Adrenal gland (tissue), 12 donors: Measurements from ENCODE around the gene MAML2. TPM values are rescaled to one million over a fixed set of nuclear protein-coding genes. Genes with fewer than 3 reads are reported as not detected.

Experiments used
- DNase-seq, 7 donors: peaks; one replicate each; pipeline ENCODE4 v3.0.0-alpha.2; 2019 to 2020
- H3K27ac ChIP-seq, 5 donors: fragments of 200-600 bp; sonication (generic) in 4 of 5; 1 replicate in 3 of 5; 2 replicates in 2 of 5; pipeline versions ENCODE4 v1.5.1 to v1.8.0; 2016 to 2020; ENCODE audit warnings: mild to moderate bottlenecking in 1 of 5
- H3K27me3 ChIP-seq: fragments of 200-600 bp; 2 replicates; pipeline ENCODE4 v1.8.0; 2021
- H3K36me3 ChIP-seq, 2 donors: fragments of 200-600 bp; replicated peaks in 1 of 2; 1 replicate in 1 of 2; 2 replicates in 1 of 2; pipeline versions ENCODE4 v1.5.1 to v1.8.0; 2018 to 2022
- H3K4me1 ChIP-seq, 2 donors: fragments of 200-600 bp; replicated peaks in 1 of 2; 1 replicate in 1 of 2; 2 replicates in 1 of 2; pipeline versions ENCODE4 v1.5.1 to v1.8.0; 2018 to 2021
- H3K4me3 ChIP-seq, 4 donors: fragments of 200-600 bp; sonication (generic) in 3 of 4; one replicate each; pipeline ENCODE4 v1.5.1; 2016 to 2018
- H3K9me3 ChIP-seq, 3 donors: fragments of 200-600 bp; sonication (generic) in 1 of 3; replicated peaks in 1 of 3; 1 replicate in 2 of 3; 2 replicates in 1 of 3; pipeline versions ENCODE4 v1.5.1 to v1.8.0; 2016 to 2021
- POLR2A ChIP-seq, 2 donors: fragments of 450-650 bp; IDR thresholded peaks; one replicate each; pipeline ENCODE4 v1.6.1; 2017; ENCODE audit warnings: antibody characterized with exemption in 2 of 2, mild to moderate bottlenecking in 2 of 2, moderate library complexity in 1 of 2
- WGBS, 4 donors: extraction: QIAGEN DNeasy Blood & Tissue Kit in 2 of 4; methylation state at CpG; one replicate each; pipeline versions ENCODE4 v1.1.5 to v1.1.7; 2013 to 2017; 5-methylcytosine and 5-hydroxymethylcytosine counted together
- intact Hi-C, 2 donors: fragments of 100-400 bp; cut with DNase I; formaldehyde crosslinking; loops; one replicate each; pipeline versions ENCODE4 v1.14.1 to v1.15.0; 2022 to 2023
- polyA plus RNA-seq, 3 donors: library from polyadenylated mRNA; stranded (reverse); fragments of 200-250 nt in 2 of 3; fragments of 350-450 nt in 1 of 3; fragmentation: Illumina TruSeq in 1 of 3; extraction: RNeasy Lipid Tissue Mini Kit (QIAGEN cat#74804) in 1 of 3; gene quantifications; one replicate each; pipeline ENCODE4 v1.2.3, GENCODE V29; 2013 to 2014
- total RNA-seq, 9 donors: library from RNA; depleted of rRNA in 4 of 9; stranded (reverse); fragments of >200 nt in 4 of 9; fragments of 120-200 nt in 1 of 9; fragmentation: NEBNext Ultra II Directional in 1 of 9; extraction: Animal tissue kit (Norgen Biotek cat#: 25700) in 1 of 9; gene quantifications; one replicate each; pipeline versions ENCODE4 v1.1.0 to v1.2.4, GENCODE V29; 2013 to 2023
- TF ChIP-seq, protein P1 (sequence below), 6 experiments: fragments of 450-650 bp in 4 of 6; fragments of 200-600 bp in 2 of 6; sonication (generic) in 1 of 6; IDR thresholded peaks; 1 replicate in 5 of 6; 2 replicates in 1 of 6; pipeline versions ENCODE4 v1.5.1 to v1.8.0; 2016 to 2021; ENCODE audit warnings: antibody characterized with exemption in 6 of 6, mild to moderate bottlenecking in 2 of 6, moderate library complexity in 1 of 6
- donor health status: healthy with polysubstance abuse.
- donor health status: Bipolar disorder and iron deficiency.
- donor health status: DM: yes; HTN: yes; CAD: no.
- donor health status: DM: no; HTN: no; CAD: no.
- donor health status: DM: no; HTN: no; CAD: no.
- donor health status: DM: yes; HTN: yes; CAD: no.

Gene MAML2
- total and polyA plus RNA-seq, 12 donors, result 1.4 to 19.4 (median 7.6) TPM

DNA sequence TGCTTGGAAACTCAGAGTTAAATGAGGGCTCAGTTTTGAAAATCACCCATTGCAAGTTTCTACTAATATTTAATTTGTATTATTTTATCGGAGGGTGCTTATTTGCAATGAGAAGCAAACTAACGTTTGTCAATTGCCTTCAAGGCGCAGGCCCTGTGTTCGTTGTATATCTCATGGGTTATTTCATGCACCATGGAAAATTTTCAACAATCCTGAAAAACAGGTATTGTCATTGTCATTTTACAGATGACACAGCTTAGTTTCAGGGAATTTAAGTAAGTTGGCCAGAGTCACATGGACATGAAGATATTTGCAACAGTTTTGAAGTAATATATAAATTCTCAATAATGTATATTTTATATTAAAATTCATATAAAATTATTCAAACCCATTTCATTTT is 261.4 kb downstream of the MAML2 start:
- intact Hi-C loops, result no loop called here
- H3K36me3 ChIP-seq, result no peaks in the 10 kb centered on the region
- H3K9me3 ChIP-seq, result no peaks in the 10 kb centered on the region
- no peak overlapping the region for H3K4me3 ChIP-seq
- H3K27me3 ChIP-seq, result no peaks in the 10 kb centered on the region
- TF ChIP-seq, protein P1, sequence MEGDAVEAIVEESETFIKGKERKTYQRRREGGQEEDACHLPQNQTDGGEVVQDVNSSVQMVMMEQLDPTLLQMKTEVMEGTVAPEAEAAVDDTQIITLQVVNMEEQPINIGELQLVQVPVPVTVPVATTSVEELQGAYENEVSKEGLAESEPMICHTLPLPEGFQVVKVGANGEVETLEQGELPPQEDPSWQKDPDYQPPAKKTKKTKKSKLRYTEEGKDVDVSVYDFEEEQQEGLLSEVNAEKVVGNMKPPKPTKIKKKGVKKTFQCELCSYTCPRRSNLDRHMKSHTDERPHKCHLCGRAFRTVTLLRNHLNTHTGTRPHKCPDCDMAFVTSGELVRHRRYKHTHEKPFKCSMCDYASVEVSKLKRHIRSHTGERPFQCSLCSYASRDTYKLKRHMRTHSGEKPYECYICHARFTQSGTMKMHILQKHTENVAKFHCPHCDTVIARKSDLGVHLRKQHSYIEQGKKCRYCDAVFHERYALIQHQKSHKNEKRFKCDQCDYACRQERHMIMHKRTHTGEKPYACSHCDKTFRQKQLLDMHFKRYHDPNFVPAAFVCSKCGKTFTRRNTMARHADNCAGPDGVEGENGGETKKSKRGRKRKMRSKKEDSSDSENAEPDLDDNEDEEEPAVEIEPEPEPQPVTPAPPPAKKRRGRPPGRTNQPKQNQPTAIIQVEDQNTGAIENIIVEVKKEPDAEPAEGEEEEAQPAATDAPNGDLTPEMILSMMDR (IDR thresholded peaks at IDR 0.05), result no peak
- no peak for TF ChIP-seq POLR2A (IDR thresholded peaks at IDR 0.05)
- 71 to 90% (median 89%) methylated on average over 4 of the region's 4 CpGs for WGBS, 4 donors
- no peak for DNase-seq
- no peak overlapping the region for H3K27ac ChIP-seq
- no peaks in the 10 kb centered on the region for H3K4me1 ChIP-seq

DNA sequence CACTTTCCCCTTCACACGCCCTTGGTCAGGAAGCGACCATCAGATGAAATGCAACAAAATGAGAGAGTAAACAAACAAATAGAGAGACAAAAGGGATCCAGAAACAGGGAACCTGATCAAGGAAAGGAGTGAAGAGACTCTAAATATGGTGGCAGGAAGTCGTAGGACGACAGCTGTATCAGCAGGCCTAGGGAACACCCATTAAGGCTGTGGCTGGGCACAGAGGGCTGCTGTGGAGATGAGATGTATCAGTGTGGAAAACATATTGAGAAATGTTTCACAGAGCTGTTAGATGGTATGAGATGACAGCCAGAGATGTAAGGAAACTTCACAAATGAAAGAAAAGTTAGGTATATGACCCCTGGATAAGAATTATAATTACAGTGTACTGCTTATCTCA is 263.3 kb downstream of the MAML2 start:
- TF ChIP-seq, protein P1 (IDR thresholded peaks at IDR 0.05), result no peak
- TF ChIP-seq POLR2A (IDR thresholded peaks at IDR 0.05), result no peak
- intact Hi-C loops, result no loop called here

DNA sequence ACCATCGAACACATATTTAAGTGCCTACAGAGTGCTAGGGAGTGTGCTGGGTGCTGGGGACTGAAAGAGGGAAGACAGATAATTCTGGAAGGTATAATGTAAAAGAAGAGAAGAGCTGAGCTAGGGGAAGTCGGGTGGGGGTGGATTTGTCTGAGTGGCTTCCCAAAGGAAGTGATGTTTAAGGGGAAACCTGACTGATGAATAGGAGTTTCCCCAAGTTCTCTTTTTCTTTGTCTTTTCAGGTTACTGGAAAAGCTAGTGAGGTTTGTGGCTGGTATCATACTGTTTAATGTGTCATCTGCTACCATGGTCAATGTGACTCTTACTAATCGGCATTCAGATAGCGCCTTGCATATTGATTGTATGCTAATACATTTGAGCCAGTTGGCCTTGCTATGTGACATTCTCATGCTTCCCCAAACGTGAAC is 267.4 kb downstream of the MAML2 start:
- no peak overlapping the region for H3K4me3 ChIP-seq
- H3K27ac ChIP-seq, result peak overlapping the region in 2 of 5 donors; percentile 1 to 61
- H3K4me1 ChIP-seq, result peaks cover 0 to 18% of the 10 kb centered on the region in 2 donors
- TF ChIP-seq, protein P1 (IDR thresholded peaks at IDR 0.05), result no peak
- no peak for TF ChIP-seq POLR2A (IDR thresholded peaks at IDR 0.05)
- H3K36me3 ChIP-seq, result no peaks in the 10 kb centered on the region
- no peaks in the 10 kb centered on the region for H3K27me3 ChIP-seq
- DNase-seq, result no peak
- intact Hi-C loops, result no loop called here
- 71 to 73% (median 72%) methylated on average over 5 of the region's 5 CpGs for WGBS, 4 donors
- no peaks in the 10 kb centered on the region for H3K9me3 ChIP-seq

More for the DNA sequence above, 263.3 kb downstream of the MAML2 start:
- no peak overlapping the region for H3K27ac ChIP-seq
- 89 to 94% (median 92%) methylated on average over 4 of the region's 4 CpGs for WGBS, 4 donors
- no peak for DNase-seq
- peaks cover 0 to 13% of the 10 kb centered on the region in 2 donors for H3K4me1 ChIP-seq
- H3K36me3 ChIP-seq, result no peaks in the 10 kb centered on the region
- H3K27me3 ChIP-seq, result no peaks in the 10 kb centered on the region
- H3K4me3 ChIP-seq, result no peak overlapping the region
- no peaks in the 10 kb centered on the region for H3K9me3 ChIP-seq

DNA sequence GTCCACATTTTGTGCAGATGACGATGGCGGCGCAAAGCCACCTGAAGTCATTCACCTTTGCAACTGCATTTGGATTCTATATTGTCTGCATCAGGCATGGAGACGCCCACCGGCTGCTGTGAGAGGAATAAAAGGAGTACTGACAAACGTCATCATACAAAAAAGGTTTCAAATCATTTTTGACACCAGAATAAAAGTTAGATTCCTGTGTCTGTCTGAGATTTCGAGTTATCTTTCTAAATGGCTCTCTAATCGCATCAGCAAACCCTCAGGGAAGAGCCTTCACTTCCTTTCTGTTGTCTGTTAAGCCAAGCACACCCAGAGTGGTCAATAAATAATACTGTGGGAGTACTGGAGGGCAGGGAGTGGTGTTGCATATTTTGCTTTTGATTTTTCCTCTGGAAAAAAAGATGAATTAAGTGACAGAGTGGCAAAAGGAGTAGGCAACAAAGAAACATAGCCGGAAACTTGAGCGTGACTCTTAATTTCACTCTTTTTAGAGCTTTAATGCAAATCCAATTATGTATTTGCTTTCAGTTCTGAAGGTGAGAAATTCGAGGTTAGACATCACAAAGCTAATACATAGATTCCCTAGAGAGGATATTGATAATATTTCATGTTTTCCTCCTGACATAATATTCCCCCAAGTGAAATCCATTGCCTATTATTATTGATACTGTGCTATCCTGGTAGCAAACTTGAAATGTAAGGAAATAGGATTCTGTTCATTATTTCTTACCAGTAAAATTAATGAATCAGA is 268.3 kb downstream of the MAML2 start:
- intact Hi-C loops, result no loop called here
- no peaks in the 10 kb centered on the region for H3K27me3 ChIP-seq
- peak in 1 of 7 donors; percentile 17 for DNase-seq
- no peaks in the 10 kb centered on the region for H3K36me3 ChIP-seq
- TF ChIP-seq, protein P1 (IDR thresholded peaks at IDR 0.05), result no peak
- no peak for TF ChIP-seq POLR2A (IDR thresholded peaks at IDR 0.05)
- no peak overlapping the region for H3K4me3 ChIP-seq
- H3K9me3 ChIP-seq, result no peaks in the 10 kb centered on the region
- WGBS, 4 donors, result 73 to 76% (median 73%) methylated on average over 11 of the region's 11 CpGs
- peaks cover 0 to 18% of the 10 kb centered on the region in 2 donors for H3K4me1 ChIP-seq
- peak overlapping the region in 2 of 5 donors; percentile 1 to 44 for H3K27ac ChIP-seq
